ENCODE results near the gene CDKAL1. TPM values are rescaled to one million over a fixed set of nuclear protein-coding genes. Genes with fewer than 3 reads are reported as not detected.

Gene CDKAL1
- total and polyA plus RNA-seq, 2 of the 8 experiments (the other 6 are each of a cell fraction or from before 2014, with no cell fraction given) = 8.4 to 24.6 TPM

- no peak overlapping the region for H3K4me2 ChIP-seq (ENCODE audit: insufficient read depth in 1 of 2, low read depth in 2 of 2, low read length in 2 of 2)
- no peak overlapping the region for H3K18ac ChIP-seq (ENCODE audit: extremely low read depth, low read length)
- no peaks in the 10 kb centered on the region for H3K79me1 ChIP-seq (ENCODE audit: low read depth, low read length)
- CTCF ChIA-PET (ENCODE audit: partially characterized antibody) = no interaction called here
- H3K4me1 ChIP-seq (replicated peaks in 1 of 4; ENCODE audit: control insufficient read depth in 3 of 4, insufficient read depth in 4 of 4, low read length in 3 of 4) = peaks cover 0 to under 1% (median 0%) of the 10 kb centered on the region in 4 experiments; a peak in 1 of 7 replicates
- H3K36me3 ChIP-seq (ENCODE audit: control insufficient read depth in 2 of 4, insufficient read depth in 4 of 4, low read length in 3 of 4) = no peaks in the 10 kb centered on the region
- no peak overlapping the region for H2BK20ac ChIP-seq (ENCODE audit: low read length)
- no peak overlapping the region for H3K4ac ChIP-seq (replicated peaks; ENCODE audit: insufficient read length, low read depth, low read length)
- H2BK120ac ChIP-seq (replicated peaks; ENCODE audit: low read depth, low read length) = no peak overlapping the region
- H3K4me3 ChIP-seq (ENCODE audit: extremely low read depth in 1 of 4, insufficient read depth in 2 of 4, low read depth in 3 of 4, low read length in 4 of 4) = no peak overlapping the region
- H3K23me2 ChIP-seq (ENCODE audit: low read depth, low read length) = no peaks in the 10 kb centered on the region
- H4K20me1 ChIP-seq (replicated peaks in 1 of 2; ENCODE audit: control insufficient read depth in 1 of 2, insufficient read depth in 2 of 2, low read length in 2 of 2) = no peaks in the 10 kb centered on the region
- H2BK12ac ChIP-seq (ENCODE audit: low read depth, low read length) = no peak overlapping the region
- H2BK15ac ChIP-seq (ENCODE audit: low read length) = no peak overlapping the region
- no peaks in the 10 kb centered on the region for H3K9me3 ChIP-seq (ENCODE audit: insufficient read depth in 2 of 2, low read depth in 1 of 2, low read length in 1 of 2)
- H4K91ac ChIP-seq (replicated peaks; ENCODE audit: insufficient read length, low read length) = no peak overlapping the region
- no peak overlapping the region for H2BK5ac ChIP-seq (ENCODE audit: low read depth, low read length)
- no peak overlapping the region for H3K14ac ChIP-seq (ENCODE audit: insufficient read length)
- POLR2A ChIA-PET (ENCODE audit: partially characterized antibody) = no interaction called here
- H4K5ac ChIP-seq (ENCODE audit: insufficient read length, low read depth, low read length) = no peak overlapping the region
- H3K79me2 ChIP-seq (ENCODE audit: control insufficient read depth in 1 of 2, insufficient read depth in 2 of 2, low read length in 2 of 2) = no peaks in the 10 kb centered on the region
- H3K9ac ChIP-seq (replicated peaks in 1 of 4; ENCODE audit: extremely low read depth in 1 of 4, low read depth in 3 of 4, low read length in 3 of 4) = no peak overlapping the region
- no peaks in the 10 kb centered on the region for H3K27me3 ChIP-seq (replicated peaks in 1 of 4; ENCODE audit: control insufficient read depth in 3 of 4, extremely low read depth in 1 of 4, insufficient read depth in 3 of 4, low read length in 3 of 4)
- H2AFZ ChIP-seq (ENCODE audit: low read length) = no peak overlapping the region
- 90% methylated on average over 2 of the region's 2 CpGs; no CpG with 5 or more reads in 1 of the 2 experiments for WGBS, 2 experiments (ENCODE audit: extremely low coverage in 1 of 2, insufficient coverage in 1 of 2, insufficient read length in 1 of 2, insufficient replicate concordance in 2 of 2, low coverage in 1 of 2, low lambda C conversion rate in 2 of 2, missing lambda C conversion rate in 1 of 2)
- DNase-seq (ENCODE audit: low read depth in 1 of 2, low spot score in 2 of 2) = no peak
- no peak overlapping the region for H3K23ac ChIP-seq (ENCODE audit: insufficient read length)
- H3K27ac ChIP-seq (ENCODE audit: low read depth, low read length) = no peak overlapping the region
- H2AK5ac ChIP-seq (ENCODE audit: low read depth, low read length) = no peak overlapping the region
- H3K56ac ChIP-seq (replicated peaks; ENCODE audit: insufficient read length, low read depth, low read length) = no peak overlapping the region
- TF ChIP-seq ZNF274 (IDR thresholded peaks at IDR 0.05; ENCODE audit: borderline replicate concordance, extremely low read depth, low read length) (no peak), KDM1A (IDR thresholded peaks at IDR 0.05; ENCODE audit: borderline replicate concordance, low read length) (no peak), TAF1 (IDR thresholded peaks at IDR 0.05; ENCODE audit: low read depth, low read length) (no peak), MAFK (IDR thresholded peaks at IDR 0.05; ENCODE audit: low read depth, low read length) (no peak)
- FAIRE-seq = no peak
- H4K8ac ChIP-seq (ENCODE audit: extremely low read depth, insufficient read depth, low read length) = no peak overlapping the region
Measured at GRCh38 chr6:20746024-20746423, 211.8 kb downstream of the CDKAL1 start.

Data from H1 (cell line).